MCF 10A (cell line): Measurements from ENCODE around the gene CYSTM1. TPM values are rescaled to one million over a fixed set of nuclear protein-coding genes. Genes with fewer than 3 reads are reported as not detected.

Source experiments
- BruUV-seq: library from RNA; stranded (reverse); fragments of 400-500 nt; replicated peaks from 2 replicates; lab custom pipeline; 2021; lab: Mats Ljungman, UMichigan
- CTCF ChIA-PET: fragments of 300-600 bp; sonication (Branson Sonifier 250); formaldehyde crosslinking; extraction: SDS; loops from one replicate; lab custom pipeline; 2021; ENCODE audit warnings: antibody characterized with exemption, inconsistent platforms; lab: Yijun Ruan, JAX
- POLR2A ChIA-PET: fragments of 300-600, 350-650 bp; sonication (Branson Sonifier 250); formaldehyde crosslinking; extraction: SDS; loops from one replicate; lab custom pipeline; 2020; ENCODE audit warnings: antibody characterized with exemption, inconsistent platforms; lab: Yijun Ruan, JAX
- DNase-seq: peaks from one replicate; pipeline ENCODE4 v3.0.0-alpha.2; 2018; ENCODE audit not compliant: unreplicated experiment
- H3K27ac Mint-ChIP-seq: one replicate; pipeline ENCODE4 v1.8.0; 2022; ENCODE audit warnings: mild to moderate bottlenecking, low read depth, mixed read lengths; ENCODE audit not compliant: unreplicated experiment
- H3K27me3 Mint-ChIP-seq: one replicate; pipeline ENCODE4 v1.8.0; 2022; ENCODE audit warnings: mixed read lengths; ENCODE audit not compliant: insufficient read depth, unreplicated experiment
- H3K36me3 Mint-ChIP-seq: one replicate; pipeline ENCODE4 v1.8.0; 2022; ENCODE audit warnings: mild to moderate bottlenecking, moderate library complexity, mixed read lengths; ENCODE audit not compliant: insufficient read depth, unreplicated experiment
- H3K4me1 Mint-ChIP-seq: one replicate; pipeline ENCODE4 v1.8.0; 2022; ENCODE audit warnings: mixed read lengths; ENCODE audit not compliant: insufficient read depth, unreplicated experiment
- H3K4me3 Mint-ChIP-seq: one replicate; pipeline ENCODE4 v1.8.0; 2022; ENCODE audit warnings: mild to moderate bottlenecking, moderate library complexity, mixed read lengths; ENCODE audit not compliant: unreplicated experiment
- H3K9me3 Mint-ChIP-seq: one replicate; pipeline ENCODE4 v1.8.0; 2022; ENCODE audit warnings: mixed read lengths; ENCODE audit not compliant: unreplicated experiment
- intact Hi-C: fragments of 100-400 bp; cut with micrococcal nuclease; formaldehyde crosslinking; loops from 2 replicates; pipeline ENCODE4 v1.14.1; 2022
- total RNA-seq: library from RNA; stranded (reverse); gene quantifications from 2 replicates; pipeline ENCODE4 v1.2.3, GENCODE V29; 2022
- TF ChIP-seq, protein P1 (sequence below): fragments of 200-600 bp; IDR thresholded peaks from one replicate; pipeline ENCODE4 v1.8.0; 2022; ENCODE audit warnings: antibody characterized with exemption, mild to moderate bottlenecking; ENCODE audit not compliant: unreplicated experiment

CYSTM1 gene
- total RNA-seq, 1 experiment from 2014 or later = 59.4 TPM

DNA sequence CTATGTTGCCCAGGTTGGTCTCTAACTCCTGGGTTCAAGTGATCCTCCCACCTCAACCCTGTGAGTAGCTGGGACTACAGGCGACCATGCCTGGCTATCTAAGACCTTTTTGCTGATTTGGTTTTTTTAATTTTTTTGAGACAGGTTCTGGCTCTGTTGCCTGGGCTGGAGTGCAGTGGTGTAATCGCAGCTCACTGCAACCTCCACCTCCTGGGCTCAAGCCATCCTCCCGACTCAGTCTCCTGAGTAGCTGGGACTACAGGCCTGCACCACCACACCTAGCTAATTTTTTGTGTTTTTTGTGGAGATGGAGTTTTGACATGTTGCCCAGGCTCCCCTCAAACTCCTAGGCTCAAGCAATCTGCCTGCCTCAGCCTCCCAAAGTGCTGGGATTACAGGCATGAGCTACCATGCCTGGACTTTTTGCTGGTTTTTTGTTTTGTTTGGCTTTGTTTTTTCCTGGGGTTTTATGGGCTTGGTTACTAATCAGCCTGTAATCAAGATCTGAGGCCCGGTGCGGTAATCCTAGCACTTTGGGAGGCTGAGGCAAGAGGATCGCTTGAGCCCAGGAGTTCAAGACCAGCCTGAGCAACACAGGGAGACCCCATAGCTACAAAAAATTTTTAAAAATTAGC is 3.6 kb downstream of the CYSTM1 start:
- TF ChIP-seq, protein P1, sequence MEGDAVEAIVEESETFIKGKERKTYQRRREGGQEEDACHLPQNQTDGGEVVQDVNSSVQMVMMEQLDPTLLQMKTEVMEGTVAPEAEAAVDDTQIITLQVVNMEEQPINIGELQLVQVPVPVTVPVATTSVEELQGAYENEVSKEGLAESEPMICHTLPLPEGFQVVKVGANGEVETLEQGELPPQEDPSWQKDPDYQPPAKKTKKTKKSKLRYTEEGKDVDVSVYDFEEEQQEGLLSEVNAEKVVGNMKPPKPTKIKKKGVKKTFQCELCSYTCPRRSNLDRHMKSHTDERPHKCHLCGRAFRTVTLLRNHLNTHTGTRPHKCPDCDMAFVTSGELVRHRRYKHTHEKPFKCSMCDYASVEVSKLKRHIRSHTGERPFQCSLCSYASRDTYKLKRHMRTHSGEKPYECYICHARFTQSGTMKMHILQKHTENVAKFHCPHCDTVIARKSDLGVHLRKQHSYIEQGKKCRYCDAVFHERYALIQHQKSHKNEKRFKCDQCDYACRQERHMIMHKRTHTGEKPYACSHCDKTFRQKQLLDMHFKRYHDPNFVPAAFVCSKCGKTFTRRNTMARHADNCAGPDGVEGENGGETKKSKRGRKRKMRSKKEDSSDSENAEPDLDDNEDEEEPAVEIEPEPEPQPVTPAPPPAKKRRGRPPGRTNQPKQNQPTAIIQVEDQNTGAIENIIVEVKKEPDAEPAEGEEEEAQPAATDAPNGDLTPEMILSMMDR = no peak
- intact Hi-C loops = loop anchor here (5.0 kb wide), 2 partner anchors 44 to 169 kb away; partner anchors contain the start of gene HBEGF
- H3K27me3 Mint-ChIP-seq = no peaks in the 10 kb centered on the region
- no peak for DNase-seq
- no peaks in the 10 kb centered on the region for H3K9me3 Mint-ChIP-seq
- H3K4me3 Mint-ChIP-seq = no peak overlapping the region
- POLR2A ChIA-PET = interaction anchor here (0.8 to 5.2 kb wide), 3 partner anchors 12 to 124 kb away, joined by 3 to 48 read pairs (median 3); partner anchors contain the start of gene PFDN1
- CTCF ChIA-PET = interaction anchor here (0.7 to 2.8 kb wide), 9 partner anchors 9 to 175 kb away, joined by 3 to 15 read pairs (median 5); partner anchors contain the start of gene HBEGF
- peaks cover 28% of the 10 kb centered on the region for H3K4me1 Mint-ChIP-seq
- no TSS peak for BruUV-seq
- H3K36me3 Mint-ChIP-seq = peaks cover 16% of the 10 kb centered on the region
- H3K27ac Mint-ChIP-seq = no peak overlapping the region

DNA sequence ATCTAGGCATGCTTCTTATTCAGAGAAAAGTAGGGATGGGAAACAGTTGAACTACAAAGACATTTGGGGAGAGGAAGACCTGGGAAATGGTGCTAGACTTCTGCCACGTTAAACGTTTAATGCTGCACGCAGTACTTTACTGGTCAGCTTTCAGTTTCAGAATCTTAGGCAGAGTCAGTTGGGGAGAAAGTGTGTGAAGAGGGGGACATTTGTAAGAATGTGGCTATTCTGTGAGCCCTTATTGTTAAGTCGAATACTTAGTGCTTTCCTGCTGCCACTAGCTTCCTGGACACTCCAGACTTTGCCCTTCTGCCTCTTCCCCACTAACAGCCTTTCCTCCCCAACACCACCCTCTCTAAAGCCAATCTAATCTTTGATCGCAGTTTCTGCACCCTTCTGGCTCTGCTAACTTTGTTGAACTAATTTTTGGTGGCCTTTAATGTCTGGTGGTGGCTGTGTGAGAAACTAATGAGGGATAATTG is 6.1 kb downstream of the CYSTM1 start:
- Mint-ChIP-seq H3K36me3 (peaks cover 2% of the 10 kb centered on the region), H3K27me3 (no peaks in the 10 kb centered on the region), H3K9me3 (no peaks in the 10 kb centered on the region), H3K4me1 (peaks cover 18% of the 10 kb centered on the region), H3K27ac (no peak overlapping the region), H3K4me3 (no peak overlapping the region)
- intact Hi-C loops = no loop called here
- TF ChIP-seq, protein P1 = no peak
- ChIA-PET POLR2A (interaction anchor here (0.8 to 1.1 kb wide), 2 partner anchors 10 to 41 kb away, joined by 3 read pairs; no protein-coding TSS in a partner anchor), CTCF (interaction anchor here (0.6 to 0.9 kb wide), 4 partner anchors 71 to 394 kb away, joined by 3 to 4 read pairs (median 3); no protein-coding TSS in a partner anchor)
- no TSS peak for BruUV-seq
- no peak for DNase-seq

DNA sequence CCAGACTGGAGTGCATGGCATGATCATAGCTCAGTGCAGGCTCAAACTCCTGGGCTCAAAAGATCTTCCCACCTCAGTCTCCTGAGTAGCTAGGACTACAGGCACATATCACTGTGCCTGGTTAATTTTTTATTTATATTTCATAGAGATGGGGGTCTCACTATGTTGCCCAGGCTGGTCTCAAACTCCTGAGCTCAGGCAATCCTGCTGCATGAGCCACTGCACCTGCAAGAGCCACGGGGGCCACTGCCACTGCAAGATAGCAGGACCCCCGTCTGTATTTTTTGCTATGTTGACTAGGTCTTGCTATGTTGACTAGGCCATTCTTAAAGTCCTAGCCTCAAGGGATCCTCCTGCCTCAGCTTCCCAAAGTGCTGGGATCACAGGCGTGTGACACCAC is 6.5 kb downstream of the CYSTM1 start:
- no peak for DNase-seq
- ChIA-PET POLR2A (interaction anchor here (1.1 kb wide), 1 partner anchor 9 kb away, joined by 3 read pairs; no protein-coding TSS in a partner anchor), CTCF (interaction anchor here (0.9 kb wide), 1 partner anchor 394 kb away, joined by 3 read pairs; no protein-coding TSS in a partner anchor)
- TF ChIP-seq, protein P1 = no peak
- Mint-ChIP-seq H3K9me3 (no peaks in the 10 kb centered on the region), H3K4me1 (peaks cover 16% of the 10 kb centered on the region), H3K4me3 (no peak overlapping the region), H3K27ac (no peak overlapping the region), H3K36me3 (no peaks in the 10 kb centered on the region), H3K27me3 (no peaks in the 10 kb centered on the region)
- intact Hi-C loops = no loop called here
- no TSS peak for BruUV-seq

DNA sequence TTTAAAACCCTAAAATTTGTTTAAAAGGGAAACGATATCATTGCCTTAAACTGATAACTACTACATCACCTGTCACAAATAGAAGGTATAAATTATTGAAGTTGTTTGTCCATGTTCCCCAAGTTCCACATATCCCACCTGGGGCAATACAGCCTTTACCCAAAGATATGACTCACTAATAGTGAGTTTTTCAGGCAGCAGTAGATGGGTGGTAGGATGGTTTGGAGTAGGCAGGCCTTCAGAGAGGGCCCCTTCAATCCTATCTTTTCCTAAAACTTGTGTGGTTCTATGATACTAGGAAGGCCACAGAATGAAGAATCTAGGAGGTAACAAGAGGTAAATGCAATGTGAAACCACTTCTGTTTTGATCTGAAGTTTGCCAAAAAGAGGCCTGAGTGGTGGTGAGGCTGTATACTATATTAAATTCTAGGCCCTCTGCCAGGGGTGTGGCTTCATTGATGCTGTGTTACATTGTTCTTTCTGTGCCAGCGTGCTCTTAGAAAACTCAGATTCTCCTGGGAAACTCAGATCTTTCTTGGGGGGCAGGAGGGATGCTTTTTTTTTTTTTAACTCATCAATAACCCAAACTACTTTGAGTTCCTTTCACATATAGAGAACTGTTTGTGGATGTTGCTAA is 7.2 kb downstream of the CYSTM1 start:
- Mint-ChIP-seq H3K27me3 (no peaks in the 10 kb centered on the region), H3K4me3 (no peak overlapping the region), H3K4me1 (peaks cover 16% of the 10 kb centered on the region), H3K27ac (peak overlapping the region; percentile 27), H3K9me3 (no peaks in the 10 kb centered on the region), H3K36me3 (no peaks in the 10 kb centered on the region)
- TF ChIP-seq, protein P1 = no peak
- CTCF ChIA-PET = interaction anchor here (1.0 kb wide), 1 partner anchor 9 kb away, joined by 3 read pairs; no protein-coding TSS in a partner anchor
- POLR2A ChIA-PET = interaction anchor here (0.7 kb wide), 1 partner anchor 159 kb away, joined by 3 read pairs; no protein-coding TSS in a partner anchor
- no TSS peak for BruUV-seq
- intact Hi-C loops = no loop called here
- DNase-seq = peak; percentile 68
